GM12878 (cell line): ENCODE measurements around the gene COQ7. TPM values are rescaled to one million over a fixed set of nuclear protein-coding genes. Genes with fewer than 3 reads are reported as not detected.

Experiments
- CBX5 ChIP-seq: sonication (generic); IDR thresholded peaks from 2 replicates; pipeline ENCODE4 v1.6.1; 2016; ENCODE audit warnings: low read depth, moderate library complexity, mild to moderate bottlenecking, inconsistent platforms
- CHD1 ChIP-seq: IDR thresholded peaks from 2 replicates; pipeline ENCODE4 v1.6.1; 2012; ENCODE audit warnings: low read depth, low read length, improper control_type of control experiment
- CHD4 ChIP-seq: fragments of 200-600 bp; sonication (generic); IDR thresholded peaks from 2 replicates; pipeline ENCODE4 v1.6.1; 2016; ENCODE audit warnings: mild to moderate bottlenecking
- CUX1 ChIP-seq: IDR thresholded peaks from 2 replicates; pipeline ENCODE4 v1.6.1; 2012; ENCODE audit warnings: improper control_type of control experiment, low read depth, low read length; ENCODE audit not compliant: insufficient replicate concordance
- GABPA ChIP-seq: IDR thresholded peaks from 2 replicates; pipeline ENCODE4 v1.6.1; 2014; ENCODE audit warnings: antibody characterized with exemption, low read depth, mild to moderate bottlenecking, inconsistent platforms
- HDGF ChIP-seq: fragments of 450-650 bp; IDR thresholded peaks from 2 replicates; pipeline ENCODE4 v1.6.1; 2016; ENCODE audit warnings: antibody characterized with exemption
- IKZF1 ChIP-seq: fragments of 450-650 bp; conservative IDR thresholded peaks from 2 replicates; pipeline ENCODE4 v1.6.1; 2017; ENCODE audit warnings: antibody characterized with exemption, mild to moderate bottlenecking
- JUNB ChIP-seq: IDR thresholded peaks from 2 replicates; pipeline ENCODE4 v1.6.1; 2016; ENCODE audit warnings: antibody characterized with exemption, mild to moderate bottlenecking
- KDM1A ChIP-seq: fragments of 200-600 bp; sonication (generic); IDR thresholded peaks from 2 replicates; pipeline ENCODE4 v1.6.1; 2016; ENCODE audit warnings: borderline replicate concordance
- NR2C1 ChIP-seq: fragments of 450-650 bp; IDR thresholded peaks from 2 replicates; pipeline ENCODE4 v1.6.1; 2017; ENCODE audit warnings: antibody characterized with exemption, mild to moderate bottlenecking, moderate library complexity
- NR2C2 ChIP-seq: IDR thresholded peaks from 2 replicates; pipeline ENCODE4 v1.6.1; 2011; ENCODE audit warnings: borderline replicate concordance, low read depth; ENCODE audit not compliant: control insufficient read depth, insufficient read length
- POU2F2 ChIP-seq: IDR thresholded peaks from 3 replicates; pipeline ENCODE4 v1.6.1; 2011; ENCODE audit warnings: low read depth, mild to moderate bottlenecking, low read length, borderline replicate concordance
- SIX5 ChIP-seq: IDR thresholded peaks from 2 replicates; pipeline ENCODE4 v1.6.1; 2011; ENCODE audit warnings: mild to moderate bottlenecking, low read depth, low read length, moderate library complexity; ENCODE audit not compliant: severe bottlenecking
- SMC3 ChIP-seq: IDR thresholded peaks from 2 replicates; pipeline ENCODE4 v1.6.1; 2011; ENCODE audit warnings: low read length, improper control_type of control experiment, borderline replicate concordance
- SP1 ChIP-seq: IDR thresholded peaks from one replicate; pipeline ENCODE4 v1.6.1; 2011; ENCODE audit warnings: low read depth, low read length
- SREBF1 ChIP-seq: IDR thresholded peaks from 2 replicates; pipeline ENCODE4 v1.6.1; 2012; ENCODE audit warnings: mild to moderate bottlenecking, low read length
- SUPT20H ChIP-seq: IDR thresholded peaks from 2 replicates; pipeline ENCODE4 v1.6.1; 2011; ENCODE audit warnings: low read depth, mild to moderate bottlenecking, low read length, moderate library complexity, borderline replicate concordance; ENCODE audit not compliant: control insufficient read depth
- SUZ12 ChIP-seq: fragments of 200-600 bp; sonication (generic); IDR thresholded peaks from one replicate; pipeline ENCODE4 v1.6.1; 2018; ENCODE audit warnings: antibody characterized with exemption, mild to moderate bottlenecking; ENCODE audit not compliant: unreplicated experiment
- ZBED1 ChIP-seq: IDR thresholded peaks from 2 replicates; pipeline ENCODE4 v1.6.1; 2016; ENCODE audit warnings: borderline replicate concordance
- ZNF217 ChIP-seq: fragments of 450-650 bp; IDR thresholded peaks from 2 replicates; pipeline ENCODE4 v1.6.1; 2017; ENCODE audit warnings: antibody characterized with exemption, mild to moderate bottlenecking
- polyA plus RNA-seq, 11 experiments: library from polyadenylated mRNA; depleted of rRNA in 4 of 11; unstranded in 6 of 11; stranded (reverse) in 5 of 11; fragments of >200 nt; fragmentation: Nextera tagmentation in 4 of 11; fragmentation: Illumina TruSeq in 1 of 11; extraction: Ambion mirVana in 4 of 11; extraction: Trizol in 1 of 11; gene quantifications; 1 replicate in 1 of 11; 2 replicates in 10 of 11; pipeline versions ENCODE4 v1.2.1 to v1.2.3, GENCODE V29; 2011 to 2016; ENCODE audit warnings: inconsistent platforms in 2 of 11, missing spikeins in 2 of 11, low read depth in 1 of 11
- total RNA-seq, 4 experiments: library from RNA; depleted of rRNA in 3 of 4; stranded (reverse); fragments of >200 nt in 3 of 4; fragmentation: Illumina TruSeq in 1 of 4; extraction: Trizol in 1 of 4; gene quantifications; 2 replicates each; pipeline versions ENCODE4 v1.2.1 to v1.2.3, GENCODE V29; 2013 to 2021
- TF ChIP-seq, protein P1 (sequence below): fragments of 150-350 bp; IDR thresholded peaks from 2 replicates; pipeline ENCODE4 v1.6.1; 2014; ENCODE audit warnings: mild to moderate bottlenecking, low read depth, low read length
- TF ChIP-seq, protein P2 (sequence below): IDR thresholded peaks from 2 replicates; pipeline ENCODE4 v1.6.1; 2012; ENCODE audit warnings: low read depth, low read length, improper control_type of control experiment
- TF ChIP-seq, protein P3 (sequence below): fragments of 450-650 bp; IDR thresholded peaks from 2 replicates; pipeline ENCODE4 v1.6.1; 2016; ENCODE audit warnings: mild to moderate bottlenecking

COQ7 gene
- total and polyA plus RNA-seq, 10 of the 15 experiments (the other 5 are each of a cell fraction or from before 2014, with no cell fraction given): 3.2 to 21.9 (median 13.0) TPM

DNA sequence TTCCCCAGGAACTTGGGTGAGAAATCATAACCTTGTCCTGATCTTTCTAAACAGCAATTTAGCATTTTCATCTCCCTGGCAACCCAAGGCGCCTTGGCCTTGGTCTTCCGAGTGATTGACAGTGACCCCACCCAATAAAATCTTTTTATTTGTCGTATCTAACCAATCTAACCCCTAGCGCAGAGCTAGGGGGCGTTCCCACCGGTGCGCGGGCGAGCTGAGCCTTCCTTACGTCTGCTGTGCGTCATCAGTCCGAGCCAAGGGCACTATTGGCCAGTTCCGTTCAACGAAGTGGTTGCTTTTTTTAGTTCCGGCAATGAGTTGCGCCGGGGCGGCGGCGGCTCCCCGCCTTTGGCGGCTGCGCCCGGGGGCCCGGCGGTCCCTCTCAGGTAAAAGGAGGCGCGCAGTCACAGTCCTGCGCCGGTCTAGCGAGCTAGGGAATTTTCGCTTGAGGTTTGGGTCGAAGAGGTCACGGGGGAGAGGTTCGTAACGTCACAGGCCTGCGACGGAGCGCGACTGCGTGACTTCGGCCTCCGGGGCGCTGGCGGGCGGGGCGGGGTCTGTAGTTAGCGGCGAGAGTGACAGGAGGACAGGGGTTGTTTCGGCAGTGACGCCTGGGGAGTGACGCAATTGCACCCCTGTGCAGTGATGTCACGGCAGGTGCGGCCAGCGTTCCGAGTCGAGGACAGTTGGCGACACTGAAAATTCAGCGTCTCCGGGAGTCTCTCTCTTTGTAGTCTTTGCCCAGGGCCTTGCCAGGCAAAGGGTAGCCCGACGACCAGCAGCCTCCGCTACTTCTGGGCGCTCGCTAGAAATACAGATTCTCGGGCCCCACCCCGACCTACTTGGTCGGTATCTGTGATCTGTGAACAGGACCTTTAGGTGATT is at the start of gene COQ7 (continued):
- TF ChIP-seq GABPA (peak; percentile 81), CUX1 (no peak), SUZ12 (no peak), SIX5 (peak; percentile 11), KDM1A (no peak), ZNF217 (peak; percentile 68), CHD4 (no peak), JUNB (no peak), SUPT20H (no peak), CHD1 (no peak), ZBED1 (no peak), SREBF1 (no peak; the same call in 1 of the 2 replicates), NR2C1 (peak; percentile 93), IKZF1 (peak; percentile 67), HDGF (peak; percentile 53; the same call in 1 of the 2 replicates), SP1 (peak; percentile 95), SMC3 (no peak), NR2C2 (no peak), CBX5 (no peak), POU2F2 (peak; percentile 69; the same call in 1 of the 3 replicates)
- TF ChIP-seq, protein P1, sequence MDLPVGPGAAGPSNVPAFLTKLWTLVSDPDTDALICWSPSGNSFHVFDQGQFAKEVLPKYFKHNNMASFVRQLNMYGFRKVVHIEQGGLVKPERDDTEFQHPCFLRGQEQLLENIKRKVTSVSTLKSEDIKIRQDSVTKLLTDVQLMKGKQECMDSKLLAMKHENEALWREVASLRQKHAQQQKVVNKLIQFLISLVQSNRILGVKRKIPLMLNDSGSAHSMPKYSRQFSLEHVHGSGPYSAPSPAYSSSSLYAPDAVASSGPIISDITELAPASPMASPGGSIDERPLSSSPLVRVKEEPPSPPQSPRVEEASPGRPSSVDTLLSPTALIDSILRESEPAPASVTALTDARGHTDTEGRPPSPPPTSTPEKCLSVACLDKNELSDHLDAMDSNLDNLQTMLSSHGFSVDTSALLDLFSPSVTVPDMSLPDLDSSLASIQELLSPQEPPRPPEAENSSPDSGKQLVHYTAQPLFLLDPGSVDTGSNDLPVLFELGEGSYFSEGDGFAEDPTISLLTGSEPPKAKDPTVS: no peak
- TF ChIP-seq, protein P2, sequence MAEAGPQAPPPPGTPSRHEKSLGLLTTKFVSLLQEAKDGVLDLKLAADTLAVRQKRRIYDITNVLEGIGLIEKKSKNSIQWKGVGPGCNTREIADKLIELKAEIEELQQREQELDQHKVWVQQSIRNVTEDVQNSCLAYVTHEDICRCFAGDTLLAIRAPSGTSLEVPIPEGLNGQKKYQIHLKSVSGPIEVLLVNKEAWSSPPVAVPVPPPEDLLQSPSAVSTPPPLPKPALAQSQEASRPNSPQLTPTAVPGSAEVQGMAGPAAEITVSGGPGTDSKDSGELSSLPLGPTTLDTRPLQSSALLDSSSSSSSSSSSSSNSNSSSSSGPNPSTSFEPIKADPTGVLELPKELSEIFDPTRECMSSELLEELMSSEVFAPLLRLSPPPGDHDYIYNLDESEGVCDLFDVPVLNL: peak; percentile 43
- TF ChIP-seq, protein P3, sequence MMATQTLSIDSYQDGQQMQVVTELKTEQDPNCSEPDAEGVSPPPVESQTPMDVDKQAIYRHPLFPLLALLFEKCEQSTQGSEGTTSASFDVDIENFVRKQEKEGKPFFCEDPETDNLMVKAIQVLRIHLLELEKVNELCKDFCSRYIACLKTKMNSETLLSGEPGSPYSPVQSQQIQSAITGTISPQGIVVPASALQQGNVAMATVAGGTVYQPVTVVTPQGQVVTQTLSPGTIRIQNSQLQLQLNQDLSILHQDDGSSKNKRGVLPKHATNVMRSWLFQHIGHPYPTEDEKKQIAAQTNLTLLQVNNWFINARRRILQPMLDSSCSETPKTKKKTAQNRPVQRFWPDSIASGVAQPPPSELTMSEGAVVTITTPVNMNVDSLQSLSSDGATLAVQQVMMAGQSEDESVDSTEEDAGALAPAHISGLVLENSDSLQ: peak; percentile 99
